Gastroesophageal sphincter (tissue), 4 donors: ENCODE results near the gene PDLIM5. TPM values are rescaled to one million over a fixed set of nuclear protein-coding genes. Genes with fewer than 3 reads are reported as not detected.

Source experiments
- ATAC-seq: fragments of 150-250 bp; one replicate; pipeline ENCODE4 v1.9.1; 2016; ENCODE audit warnings: mild to moderate bottlenecking, moderate library complexity
- H3K27ac ChIP-seq, 4 donors: fragments of 200-600 bp; sonication (generic) in 3 of 4; 1 replicate in 3 of 4; 2 replicates in 1 of 4; pipeline ENCODE4 v1.5.1; 2016 to 2019
- H3K27me3 ChIP-seq: fragments of 200-600 bp; sonication (generic); one replicate; pipeline ENCODE4 v1.5.1; 2019
- H3K36me3 ChIP-seq, 2 donors: fragments of 200-600 bp; sonication (generic); one replicate each; pipeline ENCODE4 v1.5.1; 2019; ENCODE audit warnings: control low read depth in 1 of 2
- H3K4me1 ChIP-seq, 3 donors: fragments of 200-600 bp; sonication (generic); 1 replicate in 2 of 3; 2 replicates in 1 of 3; pipeline ENCODE4 v1.5.1; 2016 to 2019; ENCODE audit warnings: control low read depth in 2 of 3
- H3K4me3 ChIP-seq, 2 donors: fragments of 200-600 bp; sonication (generic); one replicate each; pipeline ENCODE4 v1.5.1; 2019; ENCODE audit warnings: mild to moderate bottlenecking in 1 of 2, moderate library complexity in 1 of 2
- H3K9me3 ChIP-seq, 3 donors: fragments of 200-600 bp; sonication (generic); one replicate each; pipeline ENCODE4 v1.5.1; 2017 to 2019; ENCODE audit warnings: control low read depth in 2 of 3
- EP300 ChIP-seq: sonication (generic); formaldehyde crosslinking; IDR thresholded peaks from one replicate; pipeline ENCODE4 v1.6.1; 2017; ENCODE audit warnings: antibody characterized with exemption, mild to moderate bottlenecking
- POLR2A ChIP-seq, 2 donors: fragments of 450-650 bp; IDR thresholded peaks; one replicate each; pipeline ENCODE4 v1.6.1; 2017; ENCODE audit warnings: antibody characterized with exemption in 2 of 2, mild to moderate bottlenecking in 2 of 2, moderate library complexity in 1 of 2
- POLR2AphosphoS5 ChIP-seq: sonication (generic); formaldehyde crosslinking; IDR thresholded peaks from one replicate; pipeline ENCODE4 v1.6.1; 2017; ENCODE audit warnings: antibody characterized with exemption
- WGBS, 2 donors: methylation state at CpG; one replicate each; pipeline ENCODE4 v1.1.5; 2018; ENCODE audit warnings: low coverage in 1 of 2; 5-methylcytosine and 5-hydroxymethylcytosine counted together
- total RNA-seq, 4 donors: library from RNA; depleted of rRNA; stranded (reverse); fragments of >200 nt; gene quantifications; one replicate each; pipeline ENCODE4 v1.1.0, GENCODE V29; 2016
- TF ChIP-seq, protein P1 (sequence below), 4 experiments: fragments of 200-600 bp in 2 of 4; fragments of 450-650 bp in 2 of 4; sonication (generic) in 1 of 4; IDR thresholded peaks; one replicate each; pipeline ENCODE4 v1.5.1; 2017 to 2019; ENCODE audit warnings: antibody characterized with exemption in 4 of 4, mild to moderate bottlenecking in 2 of 4, moderate library complexity in 2 of 4

The PDLIM5 gene
- total RNA-seq, 4 donors from 2014 or later: 100 to 223 (median 175) TPM

DNA sequence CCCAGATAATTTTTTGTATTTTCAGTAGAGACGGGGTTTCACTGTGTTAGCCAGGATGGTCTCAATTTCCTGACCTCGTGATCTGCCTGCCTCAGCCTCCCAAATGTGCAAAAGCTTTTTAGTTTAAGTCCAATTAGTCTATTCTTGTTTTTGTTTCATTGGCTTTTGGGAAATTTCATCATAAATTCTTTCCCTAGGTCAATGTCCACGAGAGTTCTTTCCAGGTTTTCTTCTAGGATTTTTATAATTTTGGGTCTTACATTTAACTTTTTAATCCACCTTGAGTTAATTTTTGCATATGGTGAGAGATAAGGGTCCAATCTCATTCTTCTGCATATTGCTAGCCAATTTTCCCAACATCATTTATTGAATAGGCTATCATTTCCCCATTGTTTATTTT lies 36.3 kb upstream of the PDLIM5 start:
- Histone ChIP-seq H3K9me3 (no peaks in the 10 kb centered on the region), H3K36me3 (no peaks in the 10 kb centered on the region), H3K4me3 (no peak overlapping the region), H3K4me1 (peaks cover 9 to 27% (median 11%) of the 10 kb centered on the region in 3 donors), H3K27ac (no peak overlapping the region), H3K27me3 (no peaks in the 10 kb centered on the region)
- ATAC-seq: no peak
- 92 to 100% methylated on average over 2 to 3 of the region's 3 CpGs for WGBS, 2 donors
- TF ChIP-seq, protein P1, sequence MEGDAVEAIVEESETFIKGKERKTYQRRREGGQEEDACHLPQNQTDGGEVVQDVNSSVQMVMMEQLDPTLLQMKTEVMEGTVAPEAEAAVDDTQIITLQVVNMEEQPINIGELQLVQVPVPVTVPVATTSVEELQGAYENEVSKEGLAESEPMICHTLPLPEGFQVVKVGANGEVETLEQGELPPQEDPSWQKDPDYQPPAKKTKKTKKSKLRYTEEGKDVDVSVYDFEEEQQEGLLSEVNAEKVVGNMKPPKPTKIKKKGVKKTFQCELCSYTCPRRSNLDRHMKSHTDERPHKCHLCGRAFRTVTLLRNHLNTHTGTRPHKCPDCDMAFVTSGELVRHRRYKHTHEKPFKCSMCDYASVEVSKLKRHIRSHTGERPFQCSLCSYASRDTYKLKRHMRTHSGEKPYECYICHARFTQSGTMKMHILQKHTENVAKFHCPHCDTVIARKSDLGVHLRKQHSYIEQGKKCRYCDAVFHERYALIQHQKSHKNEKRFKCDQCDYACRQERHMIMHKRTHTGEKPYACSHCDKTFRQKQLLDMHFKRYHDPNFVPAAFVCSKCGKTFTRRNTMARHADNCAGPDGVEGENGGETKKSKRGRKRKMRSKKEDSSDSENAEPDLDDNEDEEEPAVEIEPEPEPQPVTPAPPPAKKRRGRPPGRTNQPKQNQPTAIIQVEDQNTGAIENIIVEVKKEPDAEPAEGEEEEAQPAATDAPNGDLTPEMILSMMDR (IDR thresholded peaks at IDR 0.05): no peak
- TF ChIP-seq POLR2AphosphoS5 (no peak), POLR2A (IDR thresholded peaks at IDR 0.05) (no peak), EP300 (no peak)

DNA sequence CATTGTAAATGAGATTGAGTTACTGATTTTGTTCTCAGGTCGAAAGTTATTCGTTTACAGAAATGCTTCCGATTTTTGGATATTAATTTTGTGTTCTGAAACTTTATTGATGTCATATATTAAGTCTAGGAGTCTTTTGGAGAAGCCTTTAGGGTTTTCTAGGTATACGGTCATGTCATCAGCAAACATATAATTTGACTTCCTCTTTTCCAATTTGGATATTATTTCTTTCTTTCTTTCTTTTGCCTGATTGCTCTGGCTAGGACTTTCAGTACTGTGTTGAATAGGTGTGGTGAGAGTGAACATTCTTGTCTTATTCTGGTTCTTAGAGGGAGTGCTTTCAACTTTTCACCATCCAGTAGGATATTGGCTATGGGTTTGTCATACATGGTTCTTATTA lies 35.4 kb upstream of the PDLIM5 start:
- H3K9me3 ChIP-seq: no peaks in the 10 kb centered on the region
- no peaks in the 10 kb centered on the region for H3K27me3 ChIP-seq
- 91 to 94% methylated on average over 4 of the region's 4 CpGs for WGBS, 2 donors
- TF ChIP-seq POLR2A (IDR thresholded peaks at IDR 0.05): no peak
- TF ChIP-seq EP300: no peak
- no peak for TF ChIP-seq POLR2AphosphoS5
- TF ChIP-seq, protein P1 (IDR thresholded peaks at IDR 0.05): no peak
- H3K4me3 ChIP-seq: no peak overlapping the region
- H3K27ac ChIP-seq: no peak overlapping the region
- H3K4me1 ChIP-seq: peaks cover 9 to 22% (median 11%) of the 10 kb centered on the region in 3 donors
- ATAC-seq: no peak
- no peaks in the 10 kb centered on the region for H3K36me3 ChIP-seq

DNA sequence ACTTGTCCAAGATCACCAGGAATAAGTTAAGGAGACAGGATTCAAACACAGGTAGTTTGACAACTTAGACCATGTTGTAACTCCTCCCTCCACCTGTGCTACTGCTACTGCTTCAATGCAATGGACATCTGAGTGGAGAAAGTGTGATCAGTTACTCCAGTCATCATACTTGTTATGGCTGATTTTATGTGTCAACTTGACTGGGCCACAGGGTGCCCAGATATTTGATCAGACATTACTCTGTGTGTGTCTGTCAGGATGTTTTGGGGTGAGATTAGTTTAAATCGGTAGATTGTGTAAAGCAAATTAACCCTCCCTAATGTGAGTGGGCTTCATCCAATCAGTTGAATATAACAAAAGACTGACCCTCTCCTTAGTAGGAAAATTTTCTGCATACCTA lies 34.8 kb upstream of the PDLIM5 start:
- TF ChIP-seq EP300 (no peak), POLR2AphosphoS5 (no peak), POLR2A (IDR thresholded peaks at IDR 0.05) (no peak)
- TF ChIP-seq, protein P1 (IDR thresholded peaks at IDR 0.05): no peak
- no peaks in the 10 kb centered on the region for H3K36me3 ChIP-seq
- 86 to 100% methylated on average over 1 of the region's 1 CpG for WGBS, 2 donors
- H3K4me1 ChIP-seq: peaks cover 9 to 17% (median 10%) of the 10 kb centered on the region in 3 donors
- H3K27ac ChIP-seq: no peak overlapping the region
- H3K27me3 ChIP-seq: no peaks in the 10 kb centered on the region
- ATAC-seq: no peak
- H3K4me3 ChIP-seq: no peak overlapping the region
- no peaks in the 10 kb centered on the region for H3K9me3 ChIP-seq

DNA sequence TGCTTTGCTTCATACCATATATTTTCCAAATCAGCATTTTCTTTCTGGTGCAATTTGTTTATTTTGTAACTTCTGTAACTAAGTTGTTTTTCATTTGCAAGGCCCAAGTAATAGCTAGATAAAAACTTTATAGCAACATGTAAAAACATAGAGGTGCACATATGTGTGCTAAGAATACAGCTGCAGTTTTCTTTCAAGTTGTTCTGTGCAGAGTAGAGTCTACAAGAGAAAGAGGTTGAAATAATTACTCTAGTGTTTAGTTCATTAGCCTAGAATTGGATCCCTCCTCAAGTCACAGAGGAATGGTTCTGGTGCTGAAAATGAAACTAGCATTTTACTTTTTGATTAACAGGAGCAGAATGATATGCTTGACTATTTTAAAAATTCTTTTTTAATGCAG lies 32.2 kb upstream of the PDLIM5 start:
- Histone ChIP-seq H3K36me3 (no peaks in the 10 kb centered on the region), H3K9me3 (no peaks in the 10 kb centered on the region), H3K4me3 (no peak overlapping the region), H3K27ac (no peak overlapping the region), H3K27me3 (no peaks in the 10 kb centered on the region), H3K4me1 (no peaks in the 10 kb centered on the region)
- ATAC-seq: no peak
- TF ChIP-seq EP300: no peak
- TF ChIP-seq, protein P1 (IDR thresholded peaks at IDR 0.05): no peak
- TF ChIP-seq POLR2AphosphoS5: no peak
- TF ChIP-seq POLR2A (IDR thresholded peaks at IDR 0.05): no peak

DNA sequence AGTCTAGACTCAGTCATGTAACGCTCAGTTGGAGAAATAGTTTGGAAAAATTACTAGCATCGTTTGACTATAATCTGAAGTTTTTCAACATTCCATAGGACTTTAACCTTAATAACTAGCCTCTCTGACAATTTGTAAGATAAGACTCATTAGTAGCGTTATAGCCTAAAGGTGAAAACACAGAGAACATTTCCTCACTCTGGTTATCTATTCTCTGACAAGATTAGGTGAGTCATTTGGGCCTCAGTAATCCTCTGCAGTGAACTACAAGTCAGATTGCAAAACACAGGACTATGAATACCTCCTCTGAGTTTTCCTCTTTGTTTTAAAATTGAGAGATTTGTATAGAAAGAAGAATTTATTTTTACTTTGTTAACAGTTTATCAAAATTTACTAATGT lies 31.8 kb upstream of the PDLIM5 start:
- ATAC-seq: no peak
- Histone ChIP-seq H3K4me3 (no peak overlapping the region), H3K4me1 (no peaks in the 10 kb centered on the region), H3K9me3 (no peaks in the 10 kb centered on the region), H3K27me3 (no peaks in the 10 kb centered on the region), H3K36me3 (no peaks in the 10 kb centered on the region), H3K27ac (no peak overlapping the region)
- WGBS, 2 donors: 37 to 94% methylated on average over 3 of the region's 3 CpGs
- TF ChIP-seq, protein P1 (IDR thresholded peaks at IDR 0.05): no peak
- TF ChIP-seq POLR2A (IDR thresholded peaks at IDR 0.05): no peak
- no peak for TF ChIP-seq POLR2AphosphoS5
